Measurements from ENCODE around the gene CEP152. TPM values are rescaled to one million over a fixed set of nuclear protein-coding genes. Genes with fewer than 3 reads are reported as not detected.

The CEP152 gene
- total RNA-seq, 4 donors from 2014 or later = 2.5 to 4.9 (median 3.5) TPM

DNA sequence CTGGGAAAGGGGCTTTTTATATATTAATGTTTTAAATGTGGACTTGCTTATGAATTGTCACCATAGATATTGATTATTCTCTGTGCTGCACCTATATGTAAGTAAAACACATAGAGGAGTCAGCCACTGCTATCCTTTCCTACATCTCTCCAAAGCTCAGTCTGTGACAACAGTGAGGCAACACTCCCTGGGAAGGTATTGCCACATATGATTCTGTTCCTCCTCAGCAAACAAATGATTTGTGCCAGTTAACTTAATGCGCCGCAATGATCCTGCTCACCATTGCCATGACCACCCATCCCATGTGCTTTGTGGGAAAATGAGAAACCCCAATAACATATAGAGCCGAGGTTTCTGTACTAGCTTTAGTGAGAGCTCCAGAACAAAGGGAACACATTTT lies 90.2 kb downstream of the CEP152 start:
- H3K4me3 ChIP-seq (ENCODE audit: low read depth, poor library complexity, severe bottlenecking) = no peak overlapping the region
- intact Hi-C loops (cut with DNase I; ENCODE audit: low total_unique reads) = no loop called here
- WGBS, 2 donors = 61 to 74% methylated on average over 3 of the region's 3 CpGs
- peak in 1 of 2 donors; percentile 35 for DNase-seq (ENCODE audit: low spot score in 2 of 2)
- no peak for TF ChIP-seq POLR2A (IDR thresholded peaks at IDR 0.05)
- TF ChIP-seq, protein P1, sequence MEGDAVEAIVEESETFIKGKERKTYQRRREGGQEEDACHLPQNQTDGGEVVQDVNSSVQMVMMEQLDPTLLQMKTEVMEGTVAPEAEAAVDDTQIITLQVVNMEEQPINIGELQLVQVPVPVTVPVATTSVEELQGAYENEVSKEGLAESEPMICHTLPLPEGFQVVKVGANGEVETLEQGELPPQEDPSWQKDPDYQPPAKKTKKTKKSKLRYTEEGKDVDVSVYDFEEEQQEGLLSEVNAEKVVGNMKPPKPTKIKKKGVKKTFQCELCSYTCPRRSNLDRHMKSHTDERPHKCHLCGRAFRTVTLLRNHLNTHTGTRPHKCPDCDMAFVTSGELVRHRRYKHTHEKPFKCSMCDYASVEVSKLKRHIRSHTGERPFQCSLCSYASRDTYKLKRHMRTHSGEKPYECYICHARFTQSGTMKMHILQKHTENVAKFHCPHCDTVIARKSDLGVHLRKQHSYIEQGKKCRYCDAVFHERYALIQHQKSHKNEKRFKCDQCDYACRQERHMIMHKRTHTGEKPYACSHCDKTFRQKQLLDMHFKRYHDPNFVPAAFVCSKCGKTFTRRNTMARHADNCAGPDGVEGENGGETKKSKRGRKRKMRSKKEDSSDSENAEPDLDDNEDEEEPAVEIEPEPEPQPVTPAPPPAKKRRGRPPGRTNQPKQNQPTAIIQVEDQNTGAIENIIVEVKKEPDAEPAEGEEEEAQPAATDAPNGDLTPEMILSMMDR (IDR thresholded peaks at IDR 0.05) = no peak

DNA sequence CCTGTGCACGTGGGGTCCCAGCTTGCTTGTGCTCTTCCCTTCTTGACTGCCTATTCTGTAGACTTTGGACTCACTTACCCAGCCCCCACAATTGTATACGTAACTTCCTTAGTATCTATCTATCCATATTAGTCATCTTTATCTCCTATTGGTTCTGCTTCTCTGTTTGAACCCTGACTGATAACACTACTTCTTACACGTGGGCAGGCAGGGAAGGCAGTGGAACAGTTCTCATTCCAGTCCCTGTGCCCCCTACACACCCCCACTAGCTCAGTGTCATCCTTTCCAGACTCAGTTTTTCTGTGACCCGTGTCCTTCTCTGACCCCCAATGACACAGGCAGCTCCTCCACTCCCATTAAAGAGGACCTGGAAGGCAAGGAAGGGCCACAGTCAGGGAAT lies 91.2 kb downstream of the CEP152 start:
- no peak for DNase-seq (ENCODE audit: low spot score in 2 of 2)
- TF ChIP-seq, protein P1 (IDR thresholded peaks at IDR 0.05) = no peak
- TF ChIP-seq POLR2A (IDR thresholded peaks at IDR 0.05) = no peak
- WGBS, 2 donors = 80% methylated on average over 4 of the region's 4 CpGs
- no peak overlapping the region for H3K4me3 ChIP-seq (ENCODE audit: low read depth, poor library complexity, severe bottlenecking)
- intact Hi-C loops (cut with DNase I; ENCODE audit: low total_unique reads) = no loop called here

- no peak overlapping the region for H3K4me3 ChIP-seq (ENCODE audit: low read depth, poor library complexity, severe bottlenecking)
- WGBS, 2 donors = 40 to 58% methylated on average over 2 of the region's 2 CpGs
- TF ChIP-seq, protein P1 (IDR thresholded peaks at IDR 0.05) = no peak
- TF ChIP-seq POLR2A (IDR thresholded peaks at IDR 0.05) = no peak
- DNase-seq (ENCODE audit: low spot score in 2 of 2) = peak in 1 of 2 donors; percentile 27
- intact Hi-C loops (cut with DNase I; ENCODE audit: low total_unique reads) = no loop called here
These were observed 92.2 kb downstream of the CEP152 start for GRCh38 chr15:48718646-48719045.

- no peak for TF ChIP-seq POLR2A (IDR thresholded peaks at IDR 0.05)
- TF ChIP-seq, protein P1 (IDR thresholded peaks at IDR 0.05) = no peak
- no peak overlapping the region for H3K4me3 ChIP-seq (ENCODE audit: low read depth, poor library complexity, severe bottlenecking)
- 85 to 87% methylated on average over 4 of the region's 4 CpGs for WGBS, 2 donors
- no peak for DNase-seq (ENCODE audit: low spot score in 2 of 2)
- intact Hi-C loops (cut with DNase I; ENCODE audit: low total_unique reads) = no loop called here
These were observed 93.4 kb downstream of the CEP152 start for GRCh38 chr15:48717458-48717857.

GRCh38 chr15:48712546-48712945 lies 98.3 kb downstream of the CEP152 start:
- WGBS, 2 donors = 40 to 48% methylated on average over 3 of the region's 3 CpGs
- TF ChIP-seq POLR2A (IDR thresholded peaks at IDR 0.05) = no peak
- TF ChIP-seq, protein P1 (IDR thresholded peaks at IDR 0.05) = no peak
- H3K4me3 ChIP-seq (ENCODE audit: low read depth, poor library complexity, severe bottlenecking) = no peak overlapping the region
- intact Hi-C loops (cut with DNase I; ENCODE audit: low total_unique reads) = no loop called here
- no peak for DNase-seq (ENCODE audit: low spot score in 2 of 2)

DNA sequence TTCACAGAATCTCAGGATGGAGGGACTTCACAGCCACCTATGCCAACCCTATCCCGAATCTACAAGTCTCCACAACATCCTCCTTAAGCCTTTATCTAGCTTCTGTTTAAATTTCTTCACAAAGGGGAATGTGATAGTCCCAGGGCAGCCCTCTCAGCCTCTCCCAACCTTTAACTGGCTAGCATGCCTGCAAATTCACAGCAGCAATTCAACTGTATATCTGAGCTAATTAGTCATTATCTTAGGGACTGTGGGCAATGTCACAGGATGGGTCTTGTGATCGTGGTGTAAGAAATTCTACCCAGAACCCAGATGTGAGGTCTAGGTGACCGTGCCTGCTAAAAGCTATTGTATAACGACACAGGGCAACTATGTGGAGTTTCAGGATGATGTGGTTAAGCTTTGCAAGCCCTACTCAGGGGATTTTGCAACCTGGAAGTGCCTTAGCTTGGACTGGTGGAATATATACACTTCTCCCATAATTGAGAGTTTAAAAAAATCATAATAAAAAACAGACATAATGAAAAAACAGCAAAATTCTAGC lies 99.8 kb downstream of the CEP152 start:
- DNase-seq (ENCODE audit: low spot score in 2 of 2) = no peak
- H3K4me3 ChIP-seq (ENCODE audit: low read depth, poor library complexity, severe bottlenecking) = no peak overlapping the region
- TF ChIP-seq, protein P1 (IDR thresholded peaks at IDR 0.05) = no peak
- no peak for TF ChIP-seq POLR2A (IDR thresholded peaks at IDR 0.05)
- 88 to 91% methylated on average over 4 of the region's 4 CpGs for WGBS, 2 donors
- intact Hi-C loops (cut with DNase I; ENCODE audit: low total_unique reads) = no loop called here

Measured in lower leg skin (tissue), 4 donors.